Glomerular visceral epithelial cell (primary cell): Measurements from ENCODE around the gene BRIX1.
"Not testable (repeated sequence)": the region's sequence is repeated elsewhere in the genome, so short reads cannot be mapped to it uniquely, and the experiment has no call there.

Experiments used
- DNase-seq: peaks from one replicate; pipeline ENCODE4 v3.0.0-alpha.2; 2016; ENCODE audit errors: extremely low spot score

BRIX1 gene

DNA sequence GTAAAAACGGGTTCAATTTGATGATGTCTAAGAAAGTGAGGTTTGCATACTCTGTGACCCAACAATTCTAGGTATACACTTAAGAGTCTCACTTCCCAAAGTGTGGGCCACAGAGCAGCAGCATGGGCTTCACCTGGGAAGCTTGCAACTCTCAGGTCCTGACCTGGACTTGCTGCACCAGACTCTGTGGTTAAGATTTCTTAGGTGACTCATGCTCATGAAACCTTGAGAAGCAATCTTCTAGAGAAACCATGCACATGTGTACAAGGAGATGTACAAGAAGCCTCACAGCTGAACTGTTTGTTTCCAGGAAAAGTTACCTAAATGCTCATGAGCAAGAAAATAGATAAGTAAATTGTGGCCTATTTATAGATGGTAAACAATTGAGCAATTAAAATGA, 43.8 kb downstream of the BRIX1 start:
- peak; percentile 72 for DNase-seq

- DNase-seq, result no peak
Observed at GRCh38 chr5:34967540-34967939, 52.0 kb downstream of the BRIX1 start.

DNA sequence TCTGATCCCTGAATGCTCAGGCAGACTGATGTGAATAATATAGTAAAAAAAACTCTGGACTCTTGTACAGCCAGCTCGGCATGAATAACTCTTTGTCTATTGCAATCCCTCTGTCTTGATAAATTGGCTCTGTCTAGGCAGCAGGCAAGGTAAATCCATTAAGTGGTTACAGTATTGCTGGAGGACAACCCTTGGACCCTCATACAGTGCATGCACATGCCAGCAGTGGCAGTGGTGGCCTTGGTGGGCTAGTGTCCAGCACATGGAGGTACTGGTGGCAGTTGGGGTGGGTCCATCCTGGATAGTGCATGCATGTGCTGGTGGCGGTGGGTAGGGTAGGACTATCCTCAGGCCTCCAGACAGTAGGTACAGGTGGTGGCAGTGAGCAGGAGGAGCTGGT, 52.7 kb downstream of the BRIX1 start:
- DNase-seq, result no peak

DNA sequence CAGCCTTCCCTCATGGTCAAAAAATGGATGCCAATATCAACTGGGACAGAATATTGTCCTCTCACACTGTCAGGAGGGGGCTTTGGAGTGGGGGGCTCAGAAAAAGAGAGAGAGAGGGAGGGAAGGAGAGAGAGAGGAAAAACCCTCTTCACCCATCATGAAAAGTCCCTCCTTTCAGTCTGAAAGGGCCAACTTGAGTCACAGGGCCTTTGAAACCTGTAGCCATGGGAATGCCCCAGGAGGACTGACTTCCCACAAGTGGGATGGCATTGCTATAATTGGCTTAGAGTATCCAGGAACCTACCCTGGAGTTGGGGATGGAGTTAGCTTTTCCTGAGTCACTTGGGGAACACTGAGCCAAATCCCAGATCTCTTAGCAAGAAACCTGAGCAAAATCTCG, 55.0 kb downstream of the BRIX1 start:
- no peak for DNase-seq

DNA sequence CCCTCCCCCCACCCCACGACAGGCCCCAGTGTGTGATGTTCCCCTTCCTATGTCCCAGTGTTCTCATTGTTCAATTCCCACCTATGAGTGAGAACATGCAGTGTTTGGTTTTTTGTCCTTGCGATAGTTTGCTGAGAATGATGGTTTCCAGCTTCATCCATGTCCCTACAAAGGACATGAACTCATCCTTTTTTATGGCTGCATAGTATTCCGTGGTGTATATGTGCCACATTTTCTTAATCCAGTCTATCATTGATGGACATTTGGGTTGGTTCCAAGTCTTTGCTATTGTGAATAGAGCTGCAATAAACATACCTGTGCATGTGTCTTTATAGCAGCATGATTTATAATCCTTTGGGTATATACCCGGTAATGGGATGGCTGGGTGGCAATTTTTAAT, 56.1 kb downstream of the BRIX1 start:
- not testable (repeated sequence) for DNase-seq
